Measurements from ENCODE around the gene SPDEF.

Gene SPDEF

DNA sequence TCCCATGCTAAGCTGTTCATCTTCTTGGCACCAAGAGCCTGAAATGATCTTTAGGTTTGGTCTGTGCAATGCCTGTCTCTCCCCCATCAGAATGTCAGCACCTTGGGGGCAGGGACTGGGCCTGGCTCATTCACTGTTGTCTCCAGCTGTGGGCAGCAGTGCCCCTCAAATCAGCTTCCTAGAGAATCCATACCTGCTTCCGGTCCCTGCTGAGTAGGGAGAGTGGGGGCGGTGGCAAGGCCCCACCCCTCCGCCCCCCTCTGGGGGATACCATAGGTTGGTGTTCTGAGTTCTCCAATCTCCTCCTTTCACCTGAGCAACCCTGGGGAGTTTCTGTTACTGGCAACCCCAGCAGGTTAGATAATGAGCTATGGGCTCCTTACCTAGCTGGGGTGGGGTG, 19.2 kb upstream of the SPDEF start:
- TF ChIP-seq, protein P1, sequence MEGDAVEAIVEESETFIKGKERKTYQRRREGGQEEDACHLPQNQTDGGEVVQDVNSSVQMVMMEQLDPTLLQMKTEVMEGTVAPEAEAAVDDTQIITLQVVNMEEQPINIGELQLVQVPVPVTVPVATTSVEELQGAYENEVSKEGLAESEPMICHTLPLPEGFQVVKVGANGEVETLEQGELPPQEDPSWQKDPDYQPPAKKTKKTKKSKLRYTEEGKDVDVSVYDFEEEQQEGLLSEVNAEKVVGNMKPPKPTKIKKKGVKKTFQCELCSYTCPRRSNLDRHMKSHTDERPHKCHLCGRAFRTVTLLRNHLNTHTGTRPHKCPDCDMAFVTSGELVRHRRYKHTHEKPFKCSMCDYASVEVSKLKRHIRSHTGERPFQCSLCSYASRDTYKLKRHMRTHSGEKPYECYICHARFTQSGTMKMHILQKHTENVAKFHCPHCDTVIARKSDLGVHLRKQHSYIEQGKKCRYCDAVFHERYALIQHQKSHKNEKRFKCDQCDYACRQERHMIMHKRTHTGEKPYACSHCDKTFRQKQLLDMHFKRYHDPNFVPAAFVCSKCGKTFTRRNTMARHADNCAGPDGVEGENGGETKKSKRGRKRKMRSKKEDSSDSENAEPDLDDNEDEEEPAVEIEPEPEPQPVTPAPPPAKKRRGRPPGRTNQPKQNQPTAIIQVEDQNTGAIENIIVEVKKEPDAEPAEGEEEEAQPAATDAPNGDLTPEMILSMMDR (IDR thresholded peaks at IDR 0.05; ENCODE audit: extremely low read depth, missing control alignments), result no peak
- no peak for DNase-seq (ENCODE audit: low spot score)

DNA sequence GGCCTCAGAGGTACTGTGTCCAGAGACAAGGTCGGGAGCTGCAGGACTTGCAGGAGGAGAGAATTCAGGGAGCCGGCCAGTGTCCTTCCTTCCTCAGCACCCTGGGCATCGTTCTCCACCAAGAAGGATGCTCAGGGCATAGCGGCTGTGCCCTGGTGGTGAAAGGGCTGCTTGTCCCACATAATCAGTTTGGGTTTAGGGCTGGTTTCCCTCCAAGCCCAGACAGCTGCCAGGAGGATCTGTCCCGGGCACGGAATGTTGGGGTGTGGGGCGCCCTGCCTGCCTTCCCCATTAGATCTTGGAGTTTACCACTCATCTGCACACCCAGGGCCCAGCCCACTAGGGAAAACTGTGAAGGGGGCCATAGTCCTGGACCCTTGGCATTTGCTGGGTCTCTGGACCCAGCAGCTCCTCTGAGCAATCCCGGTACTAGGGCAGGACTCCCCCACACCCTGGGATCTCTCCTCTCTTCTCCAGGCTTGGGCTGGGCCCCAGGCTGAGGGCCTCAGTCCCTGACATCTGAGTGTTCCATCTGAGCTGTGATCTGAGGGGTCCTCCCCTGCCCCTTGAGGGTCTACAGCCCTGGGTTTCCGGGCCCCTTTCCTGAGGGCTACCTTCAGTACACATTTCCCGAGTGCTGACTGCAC, 18.6 kb upstream of the SPDEF start:
- TF ChIP-seq, protein P1 (IDR thresholded peaks at IDR 0.05; ENCODE audit: extremely low read depth, missing control alignments), result no peak
- no peak for DNase-seq (ENCODE audit: low spot score)

- TF ChIP-seq, protein P1 (IDR thresholded peaks at IDR 0.05; ENCODE audit: extremely low read depth, missing control alignments), result no peak
- no peak for DNase-seq (ENCODE audit: low spot score)
Observed at GRCh38 chr6:34573567-34574183, 17.5 kb upstream of the SPDEF start.

- TF ChIP-seq, protein P1 (IDR thresholded peaks at IDR 0.05; ENCODE audit: extremely low read depth, missing control alignments), result no peak
- DNase-seq (ENCODE audit: low spot score), result no peak
Observed at GRCh38 chr6:34572585-34572984, 16.5 kb upstream of the SPDEF start.

DNA sequence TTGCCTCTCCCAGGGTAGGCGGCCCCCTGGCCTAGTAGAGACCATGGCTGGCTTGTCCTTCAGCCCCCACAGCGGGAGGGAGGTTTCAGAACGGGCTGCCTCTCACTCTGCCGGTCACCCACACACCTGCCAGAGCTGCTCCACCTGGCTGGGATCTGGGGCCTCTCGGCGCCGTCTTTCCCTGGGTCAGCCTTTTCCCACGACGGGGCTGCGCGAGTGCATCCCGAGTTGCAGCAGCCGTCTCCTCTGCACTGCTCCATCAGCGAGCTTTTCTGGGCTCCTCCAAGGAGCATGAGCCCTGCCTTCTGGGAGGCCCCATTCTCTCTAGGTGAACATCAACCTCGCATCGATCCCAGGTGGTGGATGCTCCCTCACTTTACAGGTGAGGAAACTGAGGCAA, 15.9 kb upstream of the SPDEF start:
- DNase-seq (ENCODE audit: low spot score), result no peak
- TF ChIP-seq, protein P1 (IDR thresholded peaks at IDR 0.05; ENCODE audit: extremely low read depth, missing control alignments), result no peak

DNA sequence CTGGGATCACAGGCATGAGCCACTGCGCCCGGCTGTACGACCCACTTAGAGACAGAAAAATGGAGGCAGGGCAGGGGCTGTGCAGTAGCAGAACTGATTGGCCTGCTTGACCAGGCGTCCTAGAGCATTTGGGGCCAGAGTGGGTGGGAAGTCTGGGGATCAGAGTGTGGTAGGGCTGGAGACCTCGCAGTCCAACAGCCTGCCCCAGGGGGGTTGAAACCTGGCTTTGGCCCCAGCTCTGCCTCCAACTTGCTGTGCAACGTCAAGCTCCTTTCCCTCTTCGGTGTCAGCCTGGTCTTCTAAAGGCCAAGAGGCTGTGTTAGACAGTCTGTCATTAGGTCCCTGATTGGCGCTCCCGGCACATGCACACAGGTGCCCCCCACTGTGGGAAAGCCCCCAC, 15.3 kb upstream of the SPDEF start:
- TF ChIP-seq, protein P1 (IDR thresholded peaks at IDR 0.05; ENCODE audit: extremely low read depth, missing control alignments), result no peak
- no peak for DNase-seq (ENCODE audit: low spot score)

- DNase-seq (ENCODE audit: low spot score), result no peak
- TF ChIP-seq, protein P1 (IDR thresholded peaks at IDR 0.05; ENCODE audit: extremely low read depth, missing control alignments), result no peak
Observed at GRCh38 chr6:34570066-34570833, 14.1 kb upstream of the SPDEF start.
